DMS 273 (cell line): Measurements from ENCODE around the gene CALCOCO2.
"Not testable (repeated sequence)": the region's sequence is repeated elsewhere in the genome, so short reads cannot be mapped to it uniquely, and the experiment has no call there.

ENCODE experiments used
- DNase-seq: peaks from one replicate; lab custom pipeline; 2025; ENCODE audit not compliant: unreplicated experiment; lab: John Stamatoyannopoulos, UW

CALCOCO2 gene

GRCh38 chr17:48830840-48831548 is at the start of gene CALCOCO2:
Gene CALCOCO2, plus strand, starts transcription at chr17:48831035. Its CDS starts 10,673 bp downstream, at chr17:48841708.
- DNase-seq: peak; percentile 97

GRCh38 chr17:48787828-48788227 is 43.0 kb upstream of the CALCOCO2 start:
- DNase-seq: no peak

- DNase-seq: no peak
These were observed 40.2 kb upstream of the CALCOCO2 start for GRCh38 chr17:48790607-48791127.

- DNase-seq: peak; percentile 88
These were observed 39.5 kb upstream of the CALCOCO2 start for GRCh38 chr17:48791128-48792032.

DNA sequence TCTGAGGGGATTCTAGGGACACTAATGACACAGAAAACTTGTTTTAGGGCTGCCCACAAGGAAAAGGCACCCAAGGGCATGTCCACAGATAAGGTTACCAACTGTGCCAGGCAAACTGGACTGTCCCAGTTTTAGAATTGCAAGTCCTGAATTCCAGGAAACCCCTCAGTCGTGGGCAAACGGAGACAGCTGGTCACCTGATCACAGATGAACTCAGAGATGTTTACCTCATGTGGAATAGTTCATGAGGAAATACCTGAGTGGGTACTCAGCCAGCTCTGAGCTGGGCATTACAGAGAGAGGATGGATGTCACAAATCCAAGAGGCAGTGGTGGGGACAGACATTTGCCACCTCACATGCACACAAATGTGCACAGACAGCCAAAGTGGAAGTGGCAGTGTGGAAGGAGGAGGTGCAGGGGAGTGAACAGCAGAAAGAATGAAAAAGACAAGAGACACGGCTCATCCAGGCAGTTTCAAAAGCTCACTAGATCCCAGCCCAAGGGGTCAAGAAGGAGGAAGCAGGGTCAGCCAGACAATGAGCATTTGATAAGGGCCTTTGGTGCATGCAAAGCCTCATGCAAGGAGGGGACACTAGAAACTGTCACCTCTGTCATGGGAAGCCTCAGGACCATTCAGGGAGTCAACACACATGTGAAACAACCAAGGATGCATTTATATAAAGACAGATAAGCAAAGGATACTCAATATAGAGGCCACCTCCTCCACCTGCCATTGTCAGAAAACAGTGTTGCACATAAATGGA is 38.6 kb upstream of the CALCOCO2 start:
- no peak for DNase-seq

DNA sequence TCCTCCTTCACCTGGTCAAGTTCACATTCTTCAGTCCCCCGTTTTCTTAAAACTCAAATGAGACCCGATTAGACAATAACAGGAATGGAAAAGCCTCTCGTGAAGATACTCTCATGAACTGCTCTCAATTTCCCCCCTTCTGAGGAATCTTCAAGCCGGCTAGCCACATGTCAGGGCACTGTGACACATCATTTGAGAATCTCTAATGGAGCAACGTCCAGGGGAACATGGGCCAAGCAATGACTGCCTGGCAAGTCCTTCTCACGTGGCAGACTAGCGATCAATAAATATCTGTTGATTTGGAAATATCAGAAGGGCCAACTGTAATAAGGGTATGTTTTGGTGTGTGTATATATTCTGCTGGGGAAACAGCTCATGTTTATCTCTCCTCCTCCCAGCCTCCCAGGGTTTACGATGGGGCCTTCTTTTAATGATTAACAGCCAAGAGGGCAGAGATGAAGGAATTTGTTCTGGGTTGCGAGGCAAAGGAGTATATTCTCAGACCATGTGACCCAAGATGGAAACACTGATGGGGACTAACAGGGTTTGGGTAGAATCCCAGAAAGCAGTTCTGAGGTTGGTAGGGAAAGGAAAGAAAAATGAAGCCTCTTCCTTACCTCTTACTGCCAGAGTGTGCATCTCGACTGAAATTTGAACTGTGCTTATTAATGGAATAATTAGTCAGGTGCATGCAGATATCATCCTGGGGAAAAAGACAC is 35.2 kb upstream of the CALCOCO2 start:
- DNase-seq: no peak

- not testable (repeated sequence) for DNase-seq
These were observed 34.7 kb upstream of the CALCOCO2 start for GRCh38 chr17:48796163-48796522.

DNA sequence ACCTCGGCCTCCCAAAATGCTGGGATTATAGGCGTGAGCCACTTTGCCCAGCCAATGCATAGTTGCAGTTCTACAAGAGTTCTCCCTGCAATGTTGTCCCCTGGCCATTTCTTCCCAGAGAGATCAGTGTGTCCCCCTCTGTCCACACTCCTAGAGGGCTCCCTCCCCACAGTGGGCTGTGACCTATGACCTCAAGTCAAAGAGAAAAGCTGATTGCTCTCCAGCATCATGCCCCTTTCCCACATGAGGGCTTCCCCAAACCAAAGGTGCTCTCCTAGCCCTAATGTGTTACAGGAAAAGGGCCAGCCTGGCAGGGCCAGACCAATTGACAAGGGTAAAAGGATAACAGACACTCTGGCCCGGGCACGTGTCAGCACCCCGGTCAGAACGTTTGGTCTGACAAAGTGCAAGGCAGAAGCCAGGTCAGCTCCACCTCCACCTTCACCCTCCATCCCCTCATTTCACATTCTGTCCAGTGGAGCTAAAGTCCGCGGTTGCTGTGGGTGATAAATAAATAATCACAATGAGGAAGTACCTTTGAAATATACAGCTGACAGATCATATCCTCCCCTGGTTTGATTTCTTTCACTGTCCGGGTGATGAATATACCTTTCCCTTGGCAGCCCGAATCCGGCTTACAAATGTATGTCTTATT is 31.6 kb upstream of the CALCOCO2 start:
- DNase-seq: no peak

DNA sequence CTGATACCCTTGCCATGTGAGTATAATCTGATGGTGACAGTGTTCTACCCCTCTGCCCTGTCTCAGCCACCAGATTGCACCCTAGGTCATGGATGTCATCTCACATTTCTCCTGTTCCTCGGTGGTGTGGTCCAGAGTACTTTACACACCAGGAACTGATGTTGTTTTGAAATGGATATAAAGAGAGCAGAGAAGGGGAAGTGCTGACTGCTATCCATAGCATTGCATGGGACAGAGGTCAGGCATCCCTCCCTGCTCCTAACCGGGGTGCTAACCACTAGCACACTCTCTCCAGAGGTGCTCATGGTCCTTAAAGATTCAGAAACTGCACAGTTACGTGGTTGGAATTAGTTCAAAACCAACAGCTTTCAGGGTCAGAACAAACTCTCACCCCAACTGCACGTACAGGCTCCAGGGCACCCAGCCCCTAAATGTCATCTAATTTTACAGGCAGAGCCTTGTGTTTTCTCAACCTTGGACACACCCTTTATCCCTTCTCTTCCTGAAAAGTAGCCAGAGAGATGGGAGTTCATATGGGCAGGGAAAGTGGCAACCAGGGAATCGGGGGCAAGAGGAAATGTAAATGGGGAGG is 30.1 kb upstream of the CALCOCO2 start:
- DNase-seq: no peak

- DNase-seq: peak; percentile 81
These were observed 25.9 kb upstream of the CALCOCO2 start for GRCh38 chr17:48804936-48805411.

DNA sequence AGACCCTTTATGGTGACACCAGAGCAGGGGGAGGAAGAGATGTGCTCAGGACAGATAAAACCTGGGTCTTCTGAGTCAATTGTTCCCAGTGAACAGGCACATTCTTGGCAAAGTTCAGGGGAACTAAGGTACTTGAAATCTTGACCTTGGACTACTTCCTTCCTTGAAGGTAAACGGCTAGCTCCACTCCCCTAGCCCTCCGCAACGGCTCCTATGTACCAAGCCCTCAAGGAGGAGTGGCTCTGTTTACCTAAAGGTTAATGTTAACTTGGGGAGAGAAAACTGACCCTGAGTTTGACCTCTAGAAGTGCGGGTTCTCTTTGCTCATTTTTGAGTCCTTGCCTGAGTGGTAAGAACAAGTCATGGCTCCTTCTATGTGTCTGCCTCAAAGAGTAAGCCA is 21.7 kb upstream of the CALCOCO2 start:
- DNase-seq: no peak

DNA sequence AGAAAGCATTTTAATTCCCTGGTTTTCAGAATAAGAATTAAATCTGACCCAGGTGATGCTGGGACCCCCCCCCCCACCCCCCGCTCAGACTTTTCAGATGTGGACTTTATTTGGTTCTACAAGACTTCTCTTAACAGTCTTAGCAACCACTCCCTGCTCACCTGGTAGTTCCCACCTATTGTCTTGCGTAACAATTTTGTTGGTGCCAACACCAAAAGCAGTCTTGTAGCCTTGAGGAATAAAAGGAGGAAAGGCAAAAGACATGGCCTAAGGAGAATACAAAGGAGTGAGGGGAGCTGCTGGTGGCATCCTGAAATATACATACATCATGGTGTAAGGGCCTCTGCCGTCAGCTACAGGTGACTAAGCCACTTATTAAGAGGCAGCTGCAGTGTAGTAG is 18.8 kb upstream of the CALCOCO2 start:
- no peak for DNase-seq

DNA sequence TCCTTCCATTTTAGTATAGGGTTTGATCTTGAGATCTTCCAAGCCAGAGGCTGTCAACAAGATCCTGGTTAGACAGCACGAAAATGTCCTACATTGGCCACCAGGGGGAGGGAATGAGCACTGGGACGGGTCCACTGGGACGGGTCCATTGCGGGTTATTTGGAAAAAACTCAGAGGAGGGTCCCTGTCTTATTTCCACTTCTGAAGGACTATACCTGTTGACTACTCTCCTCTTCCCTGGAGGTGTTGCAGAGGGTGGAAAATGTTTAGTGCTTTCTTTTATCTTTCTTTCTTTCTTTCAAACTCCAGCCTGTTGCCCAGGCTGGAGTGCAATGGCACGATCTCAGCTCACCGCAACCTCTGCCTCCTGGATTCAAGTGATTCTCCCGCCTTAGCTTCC is 16.3 kb upstream of the CALCOCO2 start:
- DNase-seq: peak; percentile 78

GRCh38 chr17:48815311-48815710 is 15.5 kb upstream of the CALCOCO2 start:
- no peak for DNase-seq

- no peak for DNase-seq
These were observed 14.4 kb upstream of the CALCOCO2 start for GRCh38 chr17:48816438-48816773.

DNA sequence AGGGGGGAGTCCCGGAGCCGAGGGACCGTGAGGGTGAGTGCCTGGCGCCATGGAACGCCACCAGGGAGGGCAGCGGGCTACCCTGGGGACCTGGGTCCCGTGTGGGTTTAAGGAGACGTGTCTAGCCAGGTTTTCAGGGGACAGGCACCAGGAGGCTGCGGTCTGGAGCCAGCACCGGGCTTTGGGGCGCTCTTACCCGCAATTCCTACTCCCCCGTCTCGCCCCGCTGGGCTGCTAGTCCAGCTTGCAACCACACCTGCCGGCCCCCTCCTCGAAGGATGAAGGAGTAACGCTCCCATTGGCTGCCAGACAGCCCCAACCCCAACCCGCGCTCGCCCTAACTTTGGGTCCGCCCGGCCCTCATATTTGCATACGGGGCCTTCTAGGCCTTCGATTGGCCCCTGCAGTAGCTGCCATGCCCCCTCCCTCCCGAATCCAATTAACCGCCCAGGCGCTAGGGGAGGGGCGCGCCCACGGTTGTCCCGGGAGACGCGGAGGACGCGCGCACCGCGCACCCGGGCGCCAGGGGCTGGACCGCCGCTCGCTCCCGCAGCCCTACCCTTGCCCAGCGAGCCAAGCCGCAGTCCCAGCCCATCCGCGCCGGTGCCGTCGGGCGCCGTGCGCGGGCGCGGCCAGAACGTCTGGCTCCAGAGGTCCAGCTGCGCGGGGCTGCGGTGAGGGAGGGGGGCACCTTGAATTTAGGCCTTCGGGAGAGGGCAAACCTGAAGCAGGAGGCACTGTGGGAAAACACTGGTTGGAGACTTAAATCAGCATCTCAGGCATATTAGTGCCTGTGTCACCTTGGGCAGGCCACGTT is 13.9 kb upstream of the CALCOCO2 start, which contains the start of gene TTLL6:
Gene TTLL6, minus strand, starts transcription at position 456 of the 817 bp plus-strand sequence. Its CDS starts 157 bp downstream, at position 299.
- DNase-seq: peak; percentile 96

DNA sequence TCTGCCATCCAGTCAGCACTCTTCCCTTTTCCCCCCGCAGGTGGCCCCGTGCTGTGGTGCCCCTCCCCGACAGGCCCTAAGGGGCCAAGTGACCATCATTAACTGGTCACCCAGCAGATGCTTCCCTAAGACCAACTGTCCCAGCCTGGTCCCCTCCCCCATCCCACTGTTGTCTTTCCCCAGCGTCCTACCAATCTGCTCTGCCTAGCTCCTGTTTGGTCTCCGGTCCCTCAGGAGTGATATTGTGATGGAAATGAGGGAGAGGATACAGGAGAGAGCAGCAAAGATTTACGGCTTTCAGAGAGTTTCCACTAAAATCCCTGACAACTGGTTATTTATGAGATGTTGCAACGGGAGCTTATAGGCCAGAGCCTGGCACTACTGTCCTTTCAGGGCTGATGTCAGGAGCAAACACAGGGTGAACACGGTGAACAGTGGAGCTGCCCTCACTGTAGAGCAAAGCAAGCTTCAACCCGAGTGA is 12.4 kb upstream of the CALCOCO2 start:
- no peak for DNase-seq

GRCh38 chr17:48819466-48819865 is 11.4 kb upstream of the CALCOCO2 start:
- no peak for DNase-seq
